ENCODE measurements around the gene PHPT1. TPM values are rescaled to one million over a fixed set of nuclear protein-coding genes. Genes with fewer than 3 reads are reported as not detected.

The PHPT1 gene
- total and polyA plus RNA-seq, 4 donors = 23.2 to 83.1 (median 42.3) TPM

- no peak overlapping the region for H3K9ac ChIP-seq (ENCODE audit: low read depth in 1 of 2, low read length in 2 of 2)
- H3K4me3 ChIP-seq (ENCODE audit: low read depth in 1 of 3, low read length in 3 of 3) = no peak overlapping the region
- peaks cover 33 to 71% (median 50%) of the 10 kb centered on the region in 4 donors for H3K4me1 ChIP-seq (ENCODE audit: control insufficient read depth in 4 of 4, insufficient read depth in 4 of 4, low read length in 3 of 4)
- H3K27me3 ChIP-seq (ENCODE audit: control insufficient read depth in 4 of 4, insufficient read depth in 4 of 4, low read length in 3 of 4) = no peaks in the 10 kb centered on the region
- H3K36me3 ChIP-seq (ENCODE audit: control insufficient read depth in 4 of 4, insufficient read depth in 3 of 4, low read depth in 1 of 4, low read length in 3 of 4) = peaks cover 0 to 5% (median 0%) of the 10 kb centered on the region in 4 donors
- 92% methylated on average over 23 of the region's 23 CpGs for WGBS
- no peak for DNase-seq (ENCODE audit: low spot score)
- no peaks in the 10 kb centered on the region for H3K9me3 ChIP-seq (ENCODE audit: control insufficient read depth in 4 of 4, low read length in 3 of 4)
- no peak overlapping the region for H3K27ac ChIP-seq (ENCODE audit: low read depth in 1 of 2, low read length in 2 of 2)
- TF ChIP-seq, protein P1, sequence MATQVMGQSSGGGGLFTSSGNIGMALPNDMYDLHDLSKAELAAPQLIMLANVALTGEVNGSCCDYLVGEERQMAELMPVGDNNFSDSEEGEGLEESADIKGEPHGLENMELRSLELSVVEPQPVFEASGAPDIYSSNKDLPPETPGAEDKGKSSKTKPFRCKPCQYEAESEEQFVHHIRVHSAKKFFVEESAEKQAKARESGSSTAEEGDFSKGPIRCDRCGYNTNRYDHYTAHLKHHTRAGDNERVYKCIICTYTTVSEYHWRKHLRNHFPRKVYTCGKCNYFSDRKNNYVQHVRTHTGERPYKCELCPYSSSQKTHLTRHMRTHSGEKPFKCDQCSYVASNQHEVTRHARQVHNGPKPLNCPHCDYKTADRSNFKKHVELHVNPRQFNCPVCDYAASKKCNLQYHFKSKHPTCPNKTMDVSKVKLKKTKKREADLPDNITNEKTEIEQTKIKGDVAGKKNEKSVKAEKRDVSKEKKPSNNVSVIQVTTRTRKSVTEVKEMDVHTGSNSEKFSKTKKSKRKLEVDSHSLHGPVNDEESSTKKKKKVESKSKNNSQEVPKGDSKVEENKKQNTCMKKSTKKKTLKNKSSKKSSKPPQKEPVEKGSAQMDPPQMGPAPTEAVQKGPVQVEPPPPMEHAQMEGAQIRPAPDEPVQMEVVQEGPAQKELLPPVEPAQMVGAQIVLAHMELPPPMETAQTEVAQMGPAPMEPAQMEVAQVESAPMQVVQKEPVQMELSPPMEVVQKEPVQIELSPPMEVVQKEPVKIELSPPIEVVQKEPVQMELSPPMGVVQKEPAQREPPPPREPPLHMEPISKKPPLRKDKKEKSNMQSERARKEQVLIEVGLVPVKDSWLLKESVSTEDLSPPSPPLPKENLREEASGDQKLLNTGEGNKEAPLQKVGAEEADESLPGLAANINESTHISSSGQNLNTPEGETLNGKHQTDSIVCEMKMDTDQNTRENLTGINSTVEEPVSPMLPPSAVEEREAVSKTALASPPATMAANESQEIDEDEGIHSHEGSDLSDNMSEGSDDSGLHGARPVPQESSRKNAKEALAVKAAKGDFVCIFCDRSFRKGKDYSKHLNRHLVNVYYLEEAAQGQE (IDR thresholded peaks at IDR 0.05) = no peak
Observed at GRCh38 chr9:136854842-136855460, 5.7 kb downstream of the PHPT1 start.

DNA sequence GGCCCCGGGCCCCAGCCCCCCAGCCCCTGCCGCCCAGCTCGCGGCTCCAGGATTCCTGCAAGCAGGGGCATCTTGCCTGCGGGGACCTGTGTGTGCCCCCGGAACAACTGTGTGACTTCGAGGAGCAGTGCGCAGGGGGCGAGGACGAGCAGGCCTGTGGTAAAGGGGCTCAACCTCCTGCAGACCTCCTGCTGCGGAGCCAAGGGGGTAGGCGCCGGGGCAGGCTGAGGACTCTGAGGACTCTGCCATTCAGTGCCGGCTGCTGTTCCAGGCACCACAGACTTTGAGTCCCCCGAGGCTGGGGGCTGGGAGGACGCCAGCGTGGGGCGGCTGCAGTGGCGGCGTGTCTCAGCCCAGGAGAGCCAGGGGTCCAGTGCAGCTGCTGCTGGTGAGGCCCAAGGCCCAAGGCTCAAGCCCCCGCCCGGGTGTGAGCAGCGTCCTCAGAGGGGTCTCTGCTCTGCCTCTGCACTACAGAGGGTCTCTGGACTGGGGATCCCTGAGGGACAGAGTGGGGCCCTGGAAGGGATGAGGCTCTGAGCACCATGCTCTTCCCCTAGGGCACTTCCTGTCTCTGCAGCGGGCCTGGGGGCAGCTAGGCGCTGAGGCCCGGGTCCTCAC lies 6.4 kb downstream of the PHPT1 start:
- TF ChIP-seq HNF4A (conservative IDR thresholded peaks at IDR 0.05) (no peak), NR2F2 (IDR thresholded peaks at IDR 0.05) (no peak), GABPA (IDR thresholded peaks at IDR 0.05 in 1 of 2, conservative IDR thresholded peaks at IDR 0.05 in 1 of 2) (no peak), RXRA (IDR thresholded peaks at IDR 0.05) (no peak), RAD21 (IDR thresholded peaks at IDR 0.05) (no peak), FOXA1 (IDR thresholded peaks at IDR 0.05) (no peak), TAF1 (conservative IDR thresholded peaks at IDR 0.05) (no peak), SP1 (IDR thresholded peaks at IDR 0.05) (no peak), EGR1 (IDR thresholded peaks at IDR 0.05; ENCODE audit: low read depth in 2 of 2) (no peak), MAX (IDR thresholded peaks at IDR 0.05) (no peak)
- TF ChIP-seq, protein P1 (IDR thresholded peaks at IDR 0.05) = no peak
- TF ChIP-seq, protein P2, sequence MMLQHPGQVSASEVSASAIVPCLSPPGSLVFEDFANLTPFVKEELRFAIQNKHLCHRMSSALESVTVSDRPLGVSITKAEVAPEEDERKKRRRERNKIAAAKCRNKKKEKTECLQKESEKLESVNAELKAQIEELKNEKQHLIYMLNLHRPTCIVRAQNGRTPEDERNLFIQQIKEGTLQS (IDR thresholded peaks at IDR 0.05) = no peak
- TF ChIP-seq, protein P3, sequence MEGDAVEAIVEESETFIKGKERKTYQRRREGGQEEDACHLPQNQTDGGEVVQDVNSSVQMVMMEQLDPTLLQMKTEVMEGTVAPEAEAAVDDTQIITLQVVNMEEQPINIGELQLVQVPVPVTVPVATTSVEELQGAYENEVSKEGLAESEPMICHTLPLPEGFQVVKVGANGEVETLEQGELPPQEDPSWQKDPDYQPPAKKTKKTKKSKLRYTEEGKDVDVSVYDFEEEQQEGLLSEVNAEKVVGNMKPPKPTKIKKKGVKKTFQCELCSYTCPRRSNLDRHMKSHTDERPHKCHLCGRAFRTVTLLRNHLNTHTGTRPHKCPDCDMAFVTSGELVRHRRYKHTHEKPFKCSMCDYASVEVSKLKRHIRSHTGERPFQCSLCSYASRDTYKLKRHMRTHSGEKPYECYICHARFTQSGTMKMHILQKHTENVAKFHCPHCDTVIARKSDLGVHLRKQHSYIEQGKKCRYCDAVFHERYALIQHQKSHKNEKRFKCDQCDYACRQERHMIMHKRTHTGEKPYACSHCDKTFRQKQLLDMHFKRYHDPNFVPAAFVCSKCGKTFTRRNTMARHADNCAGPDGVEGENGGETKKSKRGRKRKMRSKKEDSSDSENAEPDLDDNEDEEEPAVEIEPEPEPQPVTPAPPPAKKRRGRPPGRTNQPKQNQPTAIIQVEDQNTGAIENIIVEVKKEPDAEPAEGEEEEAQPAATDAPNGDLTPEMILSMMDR (IDR thresholded peaks at IDR 0.05; ENCODE audit: low read depth, low read length, missing input control) = no peak
- H3K9me3 ChIP-seq (ENCODE audit: control insufficient read depth in 4 of 4, low read length in 3 of 4) = no peaks in the 10 kb centered on the region
- 89% methylated on average over 26 of the region's 26 CpGs for WGBS
- no peaks in the 10 kb centered on the region for H3K27me3 ChIP-seq (ENCODE audit: control insufficient read depth in 4 of 4, insufficient read depth in 4 of 4, low read length in 3 of 4)
- DNase-seq (ENCODE audit: low spot score) = no peak
- H3K4me3 ChIP-seq (ENCODE audit: low read depth in 1 of 3, low read length in 3 of 3) = no peak overlapping the region
- peaks cover 31 to 71% (median 46%) of the 10 kb centered on the region in 4 donors for H3K4me1 ChIP-seq (ENCODE audit: control insufficient read depth in 4 of 4, insufficient read depth in 4 of 4, low read length in 3 of 4)
- H3K36me3 ChIP-seq (ENCODE audit: control insufficient read depth in 4 of 4, insufficient read depth in 3 of 4, low read depth in 1 of 4, low read length in 3 of 4) = peaks cover 0 to 3% (median 0%) of the 10 kb centered on the region in 4 donors
- no peak overlapping the region for H3K9ac ChIP-seq (ENCODE audit: low read depth in 1 of 2, low read length in 2 of 2)
- H3K27ac ChIP-seq (ENCODE audit: low read depth in 1 of 2, low read length in 2 of 2) = no peak overlapping the region
